Measurements from ENCODE around the gene PHC3. TPM values are rescaled to one million over a fixed set of nuclear protein-coding genes. Genes with fewer than 3 reads are reported as not detected.

PHC3 gene
- total and polyA plus RNA-seq, 2 of the 13 experiments (the other 11 are each of a cell fraction or from before 2014, with no cell fraction given), result 24.1 to 49.0 TPM

GRCh38 chr3:170221924-170222646 is 40.6 kb upstream of the PHC3 start, which contains the start of gene PRKCI (continued):
- no peak for TF ChIP-seq IRF1 (CRISPR knock-in tag; IDR thresholded peaks at IDR 0.05; ENCODE audit: low read depth)
- no peak for TF ChIP-seq PRMT3 (CRISPR knock-in tag; IDR thresholded peaks at IDR 0.05; ENCODE audit: borderline replicate concordance, low read depth)
- no peak for TF ChIP-seq STAG1 (CRISPR knock-in tag; IDR thresholded peaks at IDR 0.05)
- TF ChIP-seq SSRP1 (CRISPR knock-in tag; IDR thresholded peaks at IDR 0.05), result no peak
- TF ChIP-seq ZNF34 (CRISPR knock-in tag; IDR thresholded peaks at IDR 0.05; ENCODE audit: borderline replicate concordance), result 0 out of 2 replicates have a peak, but pooled peaks have one; percentile 58
- no peak for TF ChIP-seq HMG20A (CRISPR knock-in tag; IDR thresholded peaks at IDR 0.05; ENCODE audit: borderline replicate concordance)
- TF ChIP-seq ETV5 (CRISPR knock-in tag; IDR thresholded peaks at IDR 0.05; ENCODE audit: borderline replicate concordance), result peak; percentile 45; the same call in 1 of the 2 replicates
- TF ChIP-seq CREM (IDR thresholded peaks at IDR 0.05), result peak; percentile 90
- no peak for TF ChIP-seq CREM (CRISPR knock-in tag; IDR thresholded peaks at IDR 0.05)
- no peak for TF ChIP-seq MAF1 (CRISPR knock-in tag; IDR thresholded peaks at IDR 0.05; ENCODE audit: borderline replicate concordance)
- TF ChIP-seq MEIS2 (CRISPR knock-in tag; IDR thresholded peaks at IDR 0.05), result no peak
- no peak for TF ChIP-seq KDM5A (IDR thresholded peaks at IDR 0.05; ENCODE audit: borderline replicate concordance, low read length)
- TF ChIP-seq XBP1 (CRISPR knock-in tag; IDR thresholded peaks at IDR 0.05), result no peak
- TF ChIP-seq DMTF1 (CRISPR knock-in tag; IDR thresholded peaks at IDR 0.05), result no peak
- no peak for TF ChIP-seq TFAP4 (IDR thresholded peaks at IDR 0.05; ENCODE audit: borderline replicate concordance, low read depth)
- TF ChIP-seq SMAD1 (CRISPR knock-in tag; IDR thresholded peaks at IDR 0.05; ENCODE audit: borderline replicate concordance, low read depth), result no peak
- no peak for TF ChIP-seq ZNF282 (IDR thresholded peaks at IDR 0.05; ENCODE audit: partially characterized antibody)
- TF ChIP-seq ZNF713 (CRISPR knock-in tag; IDR thresholded peaks at IDR 0.05), result no peak
- no peak for TF ChIP-seq HOXA7 (CRISPR knock-in tag; IDR thresholded peaks at IDR 0.05)
- no peak for TF ChIP-seq NFYC (CRISPR knock-in tag; IDR thresholded peaks at IDR 0.05)
- no peak for TF ChIP-seq ZKSCAN5 (CRISPR knock-in tag; IDR thresholded peaks at IDR 0.05)
- TF ChIP-seq ZNF253 (CRISPR knock-in tag; IDR thresholded peaks at IDR 0.05; ENCODE audit: borderline replicate concordance), result 0 out of 2 replicates have a peak, but pooled peaks have one; percentile 32
- TF ChIP-seq GRHL1 (CRISPR knock-in tag; conservative IDR thresholded peaks at IDR 0.05), result no peak
- no peak for TF ChIP-seq ATM (IDR thresholded peaks at IDR 0.05; ENCODE audit: borderline replicate concordance)
- no peak for TF ChIP-seq TAF15 (IDR thresholded peaks at IDR 0.05; ENCODE audit: low read depth, low read length, poor library complexity, severe bottlenecking)
- TF ChIP-seq ZNF530 (CRISPR knock-in tag; IDR thresholded peaks at IDR 0.05; ENCODE audit: low read depth), result no peak
- TF ChIP-seq TCF7 (IDR thresholded peaks at IDR 0.05; ENCODE audit: low read depth), result no peak
